Activated CD4-positive, CD25-positive, alpha-beta regulatory T cell treated with anti-CD3 and anti-CD28 coated beads, Interleukin-2, amount 50 U/mL, for 72 hours (primary cell): ENCODE data around the gene SKOR2.

Experiments
- DNase-seq: peaks from one replicate; pipeline ENCODE4 v3.0.0; 2021

Gene SKOR2

GRCh38 chr18:47260120-47260923 is 8.9 kb upstream of the SKOR2 start:
- no peak for DNase-seq

- DNase-seq: no peak
Observed at GRCh38 chr18:47254341-47254939, 3.0 kb upstream of the SKOR2 start.

- DNase-seq: no peak
Observed at GRCh38 chr18:47253101-47253654, 1.7 kb upstream of the SKOR2 start.

- no peak for DNase-seq
Observed at GRCh38 chr18:47250391-47251046, 941 bp downstream of the SKOR2 start.

GRCh38 chr18:47249314-47249981 is 2.0 kb downstream of the SKOR2 start:
- no peak for DNase-seq

GRCh38 chr18:47248604-47249313 is 2.7 kb downstream of the SKOR2 start:
- DNase-seq: no peak

- no peak for DNase-seq
Observed at GRCh38 chr18:47248115-47248603, 3.3 kb downstream of the SKOR2 start.

GRCh38 chr18:47247416-47248114 is 3.9 kb downstream of the SKOR2 start:
- no peak for DNase-seq

- no peak for DNase-seq
Observed at GRCh38 chr18:47247036-47247415, 4.4 kb downstream of the SKOR2 start.

GRCh38 chr18:47246027-47246971 is 5.2 kb downstream of the SKOR2 start:
- no peak for DNase-seq

- DNase-seq: no peak
Observed at GRCh38 chr18:47244086-47244485, 7.4 kb downstream of the SKOR2 start.

- DNase-seq: no peak
Observed at GRCh38 chr18:47235096-47235495, 16.4 kb downstream of the SKOR2 start.

GRCh38 chr18:47226660-47227059 is 24.8 kb downstream of the SKOR2 start:
- no peak for DNase-seq

GRCh38 chr18:47215554-47216138 is 35.8 kb downstream of the SKOR2 start:
- DNase-seq: no peak

- no peak for DNase-seq
Observed at GRCh38 chr18:47209171-47209570, 42.3 kb downstream of the SKOR2 start.

GRCh38 chr18:47206945-47207637 is 44.4 kb downstream of the SKOR2 start:
- DNase-seq: no peak

GRCh38 chr18:47204908-47205522 is 46.4 kb downstream of the SKOR2 start:
- no peak for DNase-seq

- DNase-seq: no peak
Observed at GRCh38 chr18:47203626-47204464, 47.6 kb downstream of the SKOR2 start.
